Trophoblast cell (in vitro differentiated cells and primary cell): ENCODE results near the gene SLC2A8.

Source experiments
- DNase-seq, 2 donors: peaks; one replicate each; pipeline ENCODE4 v3.0.0-alpha.2; 2016
- H2AFZ ChIP-seq: 2 replicates; pipeline ENCODE4 v1.6.1; 2013; ENCODE audit warnings: low read length, moderate library complexity, mild to moderate bottlenecking; ENCODE audit not compliant: insufficient read depth, poor library complexity
- H2AK5ac ChIP-seq: 2 replicates; pipeline ENCODE4 v1.6.1; 2013; ENCODE audit warnings: mild to moderate bottlenecking, low read length
- H2BK120ac ChIP-seq: 2 replicates; pipeline ENCODE4 v1.6.1; 2013; ENCODE audit warnings: low read length, mild to moderate bottlenecking, moderate library complexity; ENCODE audit not compliant: insufficient read depth, poor library complexity
- H2BK12ac ChIP-seq: 2 replicates; pipeline ENCODE4 v1.6.1; 2013; ENCODE audit warnings: mild to moderate bottlenecking, low read length, moderate library complexity
- H2BK5ac ChIP-seq: 2 replicates; pipeline ENCODE4 v1.6.1; 2013; ENCODE audit warnings: low read length, low read depth, moderate library complexity, mild to moderate bottlenecking; ENCODE audit not compliant: poor library complexity
- H3K14ac ChIP-seq: 2 replicates; pipeline ENCODE4 v1.6.1; 2013; ENCODE audit warnings: mild to moderate bottlenecking, low read length
- H3K18ac ChIP-seq: 2 replicates; pipeline ENCODE4 v1.6.1; 2013; ENCODE audit warnings: mild to moderate bottlenecking, low read length
- H3K23ac ChIP-seq: 2 replicates; pipeline ENCODE4 v1.6.1; 2013; ENCODE audit warnings: low read length
- H3K27ac ChIP-seq: 2 replicates; pipeline ENCODE4 v1.5.1; 2013; ENCODE audit warnings: low read depth, mild to moderate bottlenecking, inconsistent platforms, low read length, moderate library complexity
- H3K27me3 ChIP-seq: 2 replicates; pipeline ENCODE4 v1.6.1; 2013; ENCODE audit warnings: inconsistent platforms, mild to moderate bottlenecking, low read length, moderate library complexity; ENCODE audit not compliant: insufficient read depth
- H3K36me3 ChIP-seq, 2 experiments: 1 replicate in 1 of 2; 2 replicates in 1 of 2; pipeline ENCODE4 v1.6.1; 2013; ENCODE audit warnings: low read length in 2 of 2, mild to moderate bottlenecking in 2 of 2, moderate library complexity in 1 of 2; ENCODE audit not compliant: insufficient read depth in 2 of 2, control insufficient read depth in 1 of 2
- H3K4ac ChIP-seq: 2 replicates; pipeline ENCODE4 v1.6.1; 2013; ENCODE audit warnings: low read depth, mild to moderate bottlenecking, low read length, moderate library complexity
- H3K4me1 ChIP-seq, 2 experiments: 1 replicate in 1 of 2; 2 replicates in 1 of 2; pipeline ENCODE4 v1.6.1; 2013; ENCODE audit warnings: low read length in 2 of 2, mild to moderate bottlenecking in 2 of 2, moderate library complexity in 1 of 2; ENCODE audit not compliant: insufficient read depth in 2 of 2, control insufficient read depth in 1 of 2
- H3K4me2 ChIP-seq: 2 replicates; pipeline ENCODE4 v1.6.1; 2013; ENCODE audit warnings: inconsistent platforms, mild to moderate bottlenecking, low read length, moderate library complexity
- H3K4me3 ChIP-seq: 2 replicates; pipeline ENCODE4 v1.5.1; 2013; ENCODE audit warnings: mild to moderate bottlenecking, low read depth, low read length, inconsistent platforms
- H3K79me1 ChIP-seq: one replicate; pipeline ENCODE4 v1.6.1; 2013; ENCODE audit warnings: low read length
- H3K79me2 ChIP-seq: 2 replicates; pipeline ENCODE4 v1.6.1; 2013; ENCODE audit warnings: low read length, mild to moderate bottlenecking; ENCODE audit not compliant: control insufficient read depth, insufficient read depth, poor library complexity
- H3K9ac ChIP-seq: 2 replicates; pipeline ENCODE4 v1.6.1; 2013; ENCODE audit warnings: mild to moderate bottlenecking, low read length
- H3K9me3 ChIP-seq: 2 replicates; pipeline ENCODE4 v1.6.1; 2013; ENCODE audit warnings: low read depth, mild to moderate bottlenecking, control low read depth, inconsistent platforms, low read length; ENCODE audit not compliant: insufficient read depth
- H4K12ac ChIP-seq: 2 replicates; pipeline ENCODE4 v1.6.1; 2013; ENCODE audit warnings: low read depth, mild to moderate bottlenecking, low read length, moderate library complexity
- H4K8ac ChIP-seq: 2 replicates; pipeline ENCODE4 v1.6.1; 2013; ENCODE audit warnings: low read depth, mild to moderate bottlenecking, low read length, moderate library complexity
- H4K91ac ChIP-seq: one replicate; pipeline ENCODE4 v1.6.1; 2013; ENCODE audit warnings: low read depth, mild to moderate bottlenecking, low read length, moderate library complexity
- WGBS: extraction: QIAGEN DNeasy Blood & Tissue Kit; methylation state at CpG from one replicate; pipeline ENCODE4 v1.1.7; 2013; ENCODE audit warnings: missing lambda C conversion rate; ENCODE audit not compliant: insufficient read length, insufficient coverage; ENCODE audit errors: extremely low coverage; 5-methylcytosine and 5-hydroxymethylcytosine counted together

The SLC2A8 gene

GRCh38 chr9:127393645-127394044 lies 3.3 kb upstream of the SLC2A8 start:
- Histone ChIP-seq H3K79me2 (peaks cover 14% of the 10 kb centered on the region), H2BK5ac (no peak overlapping the region), H2BK120ac (no peak overlapping the region), H4K12ac (no peak overlapping the region), H3K9ac (no peak overlapping the region), H3K23ac (no peak overlapping the region), H3K4me3 (no peak overlapping the region), H3K4me2 (no peak overlapping the region), H3K36me3 (no peaks in the 10 kb centered on the region), H4K91ac (no peak overlapping the region), H2AFZ (no peak overlapping the region), H3K79me1 (peaks cover 32% of the 10 kb centered on the region), H3K27ac (no peak overlapping the region), H3K18ac (no peak overlapping the region), H4K8ac (no peak overlapping the region), H3K9me3 (no peaks in the 10 kb centered on the region), H3K27me3 (no peaks in the 10 kb centered on the region), H2BK12ac (no peak overlapping the region), H2AK5ac (no peak overlapping the region), H3K4ac (no peak overlapping the region), H3K4me1 (peaks cover 32 to 43% of the 10 kb centered on the region in 2 experiments), H3K14ac (no peak overlapping the region)
- WGBS, result no CpG with 5 or more reads among the region's 2 CpGs
- no peak for DNase-seq

- no CpG with 5 or more reads among the region's 7 CpGs for WGBS
- peak overlapping the region; percentile 26 for H3K14ac ChIP-seq
- H2AFZ ChIP-seq, result no peak overlapping the region
- H3K36me3 ChIP-seq, result peaks cover 10 to 14% of the 10 kb centered on the region in 2 experiments
- H3K27ac ChIP-seq, result no peak overlapping the region
- H3K23ac ChIP-seq, result no peak overlapping the region
- H3K4me2 ChIP-seq, result peak overlapping the region; percentile 98
- H4K8ac ChIP-seq, result peak overlapping the region; percentile 15
- H2BK12ac ChIP-seq, result peak overlapping the region; percentile 51
- no peak overlapping the region for H2AK5ac ChIP-seq
- no peak overlapping the region for H3K4ac ChIP-seq
- DNase-seq, result no peak
- no peak overlapping the region for H4K12ac ChIP-seq
- no peak overlapping the region for H3K4me3 ChIP-seq
- peak overlapping the region; percentile 36 for H4K91ac ChIP-seq
- H3K9ac ChIP-seq, result no peak overlapping the region
- no peak overlapping the region for H3K18ac ChIP-seq
- H3K79me2 ChIP-seq, result peaks cover 16% of the 10 kb centered on the region
- peaks cover 21% of the 10 kb centered on the region for H3K79me1 ChIP-seq
- H3K9me3 ChIP-seq, result no peaks in the 10 kb centered on the region
- H2BK5ac ChIP-seq, result no peak overlapping the region
- H3K27me3 ChIP-seq, result no peaks in the 10 kb centered on the region
- H2BK120ac ChIP-seq, result no peak overlapping the region
- peaks cover 27 to 31% of the 10 kb centered on the region in 2 experiments for H3K4me1 ChIP-seq
These were observed 1.3 kb upstream of the SLC2A8 start for GRCh38 chr9:127395497-127396252.

- Histone ChIP-seq H3K9ac (no peak overlapping the region), H2BK5ac (no peak overlapping the region), H3K36me3 (peaks cover 16 to 20% of the 10 kb centered on the region in 2 experiments), H2AK5ac (no peak overlapping the region), H4K91ac (no peak overlapping the region), H3K18ac (no peak overlapping the region), H3K4me3 (peak overlapping the region; percentile 66), H3K4ac (no peak overlapping the region), H3K23ac (no peak overlapping the region), H2BK12ac (no peak overlapping the region), H3K79me2 (peaks cover 16% of the 10 kb centered on the region), H3K9me3 (no peaks in the 10 kb centered on the region), H3K27ac (peak overlapping the region; percentile 61), H2BK120ac (no peak overlapping the region), H3K79me1 (peaks cover 17% of the 10 kb centered on the region), H3K4me2 (peak overlapping the region; percentile 98), H2AFZ (peak overlapping the region; percentile 4), H4K12ac (no peak overlapping the region), H3K27me3 (no peaks in the 10 kb centered on the region), H3K4me1 (peaks cover 23 to 27% of the 10 kb centered on the region in 2 experiments), H3K14ac (no peak overlapping the region), H4K8ac (peak overlapping the region; percentile 15)
- WGBS, result no CpG with 5 or more reads among the region's 27 CpGs
- no peak for DNase-seq
These were observed 639 bp upstream of the SLC2A8 start for GRCh38 chr9:127396253-127396807.

GRCh38 chr9:127397646-127398274 lies 791 bp downstream of the SLC2A8 start:
- H2BK5ac ChIP-seq, result peak overlapping the region; percentile 24
- DNase-seq, result peak in 1 of 2 donors; percentile 28
- H3K79me1 ChIP-seq, result peaks cover 17% of the 10 kb centered on the region
- H3K14ac ChIP-seq, result peak overlapping the region; percentile 92
- H3K4me1 ChIP-seq, result peaks cover 17 to 18% of the 10 kb centered on the region in 2 experiments
- peak overlapping the region; percentile 86 for H3K9ac ChIP-seq
- H4K91ac ChIP-seq, result peak overlapping the region; percentile 83
- H2AFZ ChIP-seq, result peak overlapping the region; percentile 66
- peak overlapping the region; percentile 57 for H4K8ac ChIP-seq
- peak overlapping the region; percentile 81 for H3K4me2 ChIP-seq
- H2AK5ac ChIP-seq, result no peak overlapping the region
- peak overlapping the region; percentile 77 for H3K27ac ChIP-seq
- H2BK120ac ChIP-seq, result peak overlapping the region; percentile 29
- no peak overlapping the region for H2BK12ac ChIP-seq
- WGBS, result no CpG with 5 or more reads among the region's 55 CpGs
- peaks cover 14% of the 10 kb centered on the region for H3K79me2 ChIP-seq
- peak overlapping the region; percentile 94 for H3K18ac ChIP-seq
- H4K12ac ChIP-seq, result peak overlapping the region; percentile 22
- peaks cover 27 to 29% of the 10 kb centered on the region in 2 experiments for H3K36me3 ChIP-seq
- no peaks in the 10 kb centered on the region for H3K9me3 ChIP-seq
- H3K23ac ChIP-seq, result no peak overlapping the region
- H3K4me3 ChIP-seq, result peak overlapping the region; percentile 97
- H3K4ac ChIP-seq, result peak overlapping the region; percentile 81
- H3K27me3 ChIP-seq, result no peaks in the 10 kb centered on the region
